GM19463 (cell line): ENCODE measurements around the gene DDI2.
"Not testable (repeated sequence)": the region's sequence is repeated elsewhere in the genome, so short reads cannot be mapped to it uniquely, and the experiment has no call there.

Experiments
- ATAC-seq: cut with Tn5 transposase; IDR thresholded peaks from one replicate; pipeline ENCODE4 v1.9.1; 2021; ENCODE audit warnings: mild to moderate bottlenecking, moderate library complexity; ENCODE audit not compliant: unreplicated experiment

DDI2 gene

DNA sequence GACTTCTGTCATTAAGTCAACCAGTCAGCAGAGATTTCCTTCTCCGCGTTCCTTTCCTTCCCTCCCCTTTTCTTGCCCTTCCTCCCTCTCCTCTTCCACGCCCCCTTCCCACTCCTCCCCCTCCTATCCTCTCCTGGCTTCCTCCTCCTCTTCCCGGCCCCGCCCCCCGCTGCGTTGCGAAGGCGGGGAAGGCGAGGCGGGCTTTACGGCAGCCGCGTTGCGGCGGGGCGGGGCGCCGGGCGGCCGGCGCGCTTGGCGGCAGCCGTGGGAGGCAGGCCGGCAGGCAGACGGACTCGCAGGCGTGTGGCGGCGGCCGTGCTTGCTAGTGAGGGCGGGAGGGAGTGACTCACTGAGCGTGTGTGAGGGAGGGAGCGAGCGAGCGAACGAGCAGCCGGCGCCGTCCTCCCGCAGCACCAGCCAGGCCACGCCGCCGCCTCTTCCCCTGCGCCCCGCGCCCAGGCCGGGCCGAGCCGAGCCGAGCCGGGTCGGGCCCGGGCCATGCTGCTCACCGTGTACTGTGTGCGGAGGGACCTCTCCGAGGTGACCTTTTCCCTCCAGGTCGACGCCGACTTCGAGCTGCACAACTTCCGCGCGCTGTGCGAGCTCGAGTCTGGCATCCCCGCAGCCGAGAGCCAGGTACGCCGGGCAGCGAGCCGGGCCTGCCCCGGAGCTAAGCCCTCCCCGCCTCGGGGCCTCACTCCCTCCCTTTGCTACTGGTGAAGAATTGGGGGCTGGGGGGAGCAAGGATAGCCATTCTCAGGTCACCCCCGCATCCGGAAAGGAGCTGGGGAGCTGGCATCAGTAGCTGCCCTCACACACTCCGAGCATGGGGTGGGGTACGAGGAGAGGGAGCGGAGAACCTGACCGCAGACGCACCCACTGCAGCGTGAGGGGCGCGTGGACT is at the start of gene DDI2:
Gene DDI2, plus strand, starts transcription at position 286 of the 904 bp plus-strand sequence. Its CDS starts 213 bp downstream, at position 499.
- ATAC-seq = peak; percentile 69

DNA sequence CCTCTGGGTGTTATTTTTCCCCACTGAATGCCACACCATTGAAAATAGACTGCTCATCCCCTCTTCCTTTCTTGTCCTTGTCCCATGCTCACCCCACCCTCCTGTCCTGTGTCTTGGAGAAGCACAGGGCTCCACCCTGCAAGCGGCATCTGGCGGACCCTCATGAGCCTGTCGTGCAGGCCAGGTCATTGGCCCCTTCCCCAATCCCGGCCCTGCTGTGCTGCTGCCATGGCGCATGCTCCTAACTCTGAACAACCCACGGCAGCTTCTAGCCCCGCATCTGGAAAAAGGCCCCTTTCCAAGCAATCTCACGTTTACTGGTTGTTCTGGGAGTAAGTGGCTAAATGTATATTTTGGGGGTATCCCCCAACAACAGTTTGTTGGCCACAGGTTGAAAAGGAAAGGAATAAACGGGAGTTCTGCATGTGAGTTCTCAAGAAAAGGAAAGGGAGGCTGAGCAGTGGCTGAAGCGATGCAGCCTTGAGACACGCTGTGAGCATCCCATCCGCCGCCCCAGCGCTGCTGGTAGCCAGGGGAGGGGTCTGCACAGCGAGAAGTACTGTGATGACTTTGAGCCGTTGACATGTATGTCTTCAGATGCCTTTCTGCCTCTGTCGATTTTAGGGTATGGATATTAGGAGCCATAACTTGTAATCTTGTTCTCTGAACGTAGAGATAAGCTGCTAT is 48.7 kb upstream of the DDI2 start:
- ATAC-seq = no peak

DNA sequence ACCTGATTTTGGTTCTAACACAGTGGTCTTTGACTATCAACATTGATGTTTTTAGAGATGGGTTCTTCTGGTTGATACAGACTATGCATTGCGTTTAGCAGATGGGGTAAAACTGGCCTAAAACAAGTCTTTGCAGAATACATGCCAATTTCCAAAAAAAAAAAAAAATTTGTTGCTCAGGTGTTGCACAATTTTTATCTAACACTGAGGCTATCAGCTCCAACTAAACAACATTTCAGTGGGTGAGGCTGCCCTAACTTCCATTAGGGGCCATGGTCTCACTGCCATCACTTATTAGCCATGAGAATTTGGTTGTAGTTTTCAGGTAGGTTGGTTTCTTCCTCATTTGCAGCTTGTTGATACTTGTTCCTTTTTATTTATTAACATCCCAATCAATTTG is 46.4 kb upstream of the DDI2 start:
- ATAC-seq = no peak

DNA sequence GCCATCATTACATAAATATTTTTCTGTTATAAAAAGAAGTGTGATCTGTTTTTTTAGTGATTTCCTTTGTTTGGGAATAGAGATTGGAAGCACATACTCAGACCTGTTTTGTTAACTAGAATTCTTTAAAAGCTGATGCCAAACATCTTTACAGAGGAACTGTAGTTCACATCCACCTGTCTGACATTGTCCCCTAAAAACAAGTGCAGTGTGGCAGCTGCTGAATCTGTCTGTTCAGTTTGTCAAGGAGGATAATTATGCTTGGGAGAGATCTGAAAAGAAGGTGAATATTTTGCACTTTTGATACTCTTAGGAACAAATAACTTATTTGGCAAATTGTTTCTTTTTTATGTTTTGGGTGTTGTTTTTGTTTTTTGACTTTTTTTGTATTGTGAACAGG is 46.0 kb upstream of the DDI2 start:
- no peak for ATAC-seq

DNA sequence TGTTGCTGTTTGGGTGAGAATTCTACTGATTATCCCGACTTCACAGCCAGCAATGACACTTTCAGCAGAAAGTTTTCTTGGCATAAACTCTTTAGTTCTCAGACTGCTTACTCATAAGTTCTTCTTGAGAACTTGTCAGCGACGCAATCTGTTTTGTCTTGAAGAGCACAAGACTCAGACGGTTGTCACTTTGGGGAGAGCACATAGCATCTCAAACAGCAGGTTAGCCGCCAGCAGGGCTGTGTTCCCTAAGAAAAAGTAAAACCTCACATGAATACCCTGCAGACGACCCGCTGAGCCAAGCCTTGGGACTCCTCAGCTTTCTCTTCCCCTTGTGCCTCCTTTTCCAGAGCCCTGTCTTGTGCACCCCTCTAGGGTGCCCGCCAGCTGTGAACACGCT is 43.8 kb upstream of the DDI2 start:
- no peak for ATAC-seq

DNA sequence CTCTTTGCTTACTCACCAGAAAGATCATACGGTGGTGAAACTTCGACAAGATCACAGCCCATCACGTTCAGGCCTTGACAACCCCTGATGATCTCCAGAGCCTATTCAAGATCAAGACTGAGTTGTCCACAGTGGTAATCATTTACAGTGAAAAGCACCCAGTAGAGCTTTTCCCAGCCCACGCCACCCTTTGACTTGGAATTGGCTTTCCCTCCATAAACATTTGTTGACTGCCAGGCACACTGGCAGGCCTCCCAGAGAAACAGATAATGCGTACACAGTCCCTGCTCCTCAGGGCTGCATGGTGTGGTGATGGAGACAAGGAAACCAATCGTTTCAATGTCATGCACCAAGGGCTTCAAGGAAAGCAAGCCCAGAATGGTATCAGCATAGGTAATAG is 42.5 kb upstream of the DDI2 start:
- ATAC-seq = no peak

DNA sequence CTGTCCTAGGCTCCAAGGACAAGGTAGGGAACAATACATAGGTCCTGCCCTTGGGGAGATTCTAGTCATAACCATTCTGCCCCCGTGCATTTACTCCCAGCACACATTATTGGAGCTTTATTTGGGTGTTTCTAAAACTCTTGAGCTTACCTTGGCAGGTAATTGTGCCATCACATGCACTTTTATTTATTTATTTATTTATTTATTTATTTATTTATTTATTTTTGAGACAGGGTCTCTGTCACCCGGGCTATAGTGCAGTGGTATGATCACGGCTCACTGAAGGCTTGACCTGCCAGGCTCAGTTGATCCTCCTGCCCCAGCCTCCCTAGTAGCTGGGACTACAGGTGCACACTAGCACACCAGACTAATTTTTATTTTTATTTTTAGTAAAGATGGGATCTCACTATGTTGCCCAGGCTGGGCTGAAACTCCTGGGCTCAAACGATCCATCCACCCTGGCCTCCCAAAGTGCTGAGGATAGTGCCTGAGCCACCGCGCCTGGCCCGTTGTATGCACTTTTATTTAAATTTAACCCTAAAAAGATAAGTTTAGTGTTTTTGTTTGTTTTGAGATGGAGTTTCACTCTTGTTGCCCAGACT is 41.6 kb upstream of the DDI2 start:
- no peak for ATAC-seq

DNA sequence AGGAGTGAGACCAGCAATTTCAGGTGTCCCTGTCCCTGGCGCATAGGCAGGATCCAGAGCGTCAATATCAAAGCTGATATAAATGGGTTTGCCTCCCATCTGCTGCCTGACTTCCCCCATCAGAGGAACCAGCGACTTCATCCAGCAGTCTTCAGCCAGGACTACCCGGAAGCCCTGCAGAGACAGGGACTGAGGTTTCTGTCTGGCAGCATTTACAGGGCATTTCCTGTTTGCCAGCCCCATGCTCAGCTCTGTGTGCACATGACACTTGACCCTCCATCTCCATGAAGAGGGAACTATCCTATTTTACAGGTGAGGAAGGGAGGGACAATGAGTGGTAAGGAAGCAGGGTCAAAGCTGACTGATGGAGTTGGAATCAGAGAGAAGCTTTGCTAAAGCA is 39.6 kb upstream of the DDI2 start:
- no peak for ATAC-seq

DNA sequence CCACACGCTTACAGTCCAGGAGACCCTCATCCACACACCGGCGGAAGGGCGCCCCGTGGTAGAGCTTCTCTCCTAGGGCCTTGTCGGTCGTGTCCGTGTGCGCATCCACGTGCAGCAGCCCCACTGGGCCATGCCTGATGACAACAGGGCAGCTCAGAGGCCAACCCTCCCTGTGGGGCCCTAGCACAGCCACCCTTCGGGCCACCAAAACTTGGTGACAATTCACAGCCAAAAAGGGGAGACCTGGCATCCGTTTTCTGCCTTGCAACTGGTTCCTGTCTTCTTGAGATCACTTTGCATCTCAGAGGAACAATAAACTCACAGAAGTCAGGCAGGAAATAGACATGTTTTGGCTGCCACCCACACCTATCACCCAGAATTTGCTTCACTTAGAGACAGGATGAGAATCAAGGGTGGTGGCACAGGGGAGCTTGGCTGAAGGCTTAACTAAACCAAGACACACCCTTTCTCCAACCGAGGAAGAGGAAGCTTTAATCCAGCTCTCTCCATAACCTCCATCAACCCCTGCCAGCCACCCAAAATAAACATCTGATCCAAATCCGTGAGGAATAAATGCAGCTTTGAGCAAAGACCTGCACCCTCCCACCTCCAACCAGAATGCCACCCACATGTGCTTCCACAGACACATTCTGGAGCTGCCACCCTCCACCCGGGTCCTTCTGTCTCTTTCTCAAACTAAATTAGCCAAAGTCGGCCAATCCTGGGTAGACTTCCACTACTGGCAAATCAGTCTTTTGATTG is 38.2 kb upstream of the DDI2 start:
- ATAC-seq = peak; percentile 19

DNA sequence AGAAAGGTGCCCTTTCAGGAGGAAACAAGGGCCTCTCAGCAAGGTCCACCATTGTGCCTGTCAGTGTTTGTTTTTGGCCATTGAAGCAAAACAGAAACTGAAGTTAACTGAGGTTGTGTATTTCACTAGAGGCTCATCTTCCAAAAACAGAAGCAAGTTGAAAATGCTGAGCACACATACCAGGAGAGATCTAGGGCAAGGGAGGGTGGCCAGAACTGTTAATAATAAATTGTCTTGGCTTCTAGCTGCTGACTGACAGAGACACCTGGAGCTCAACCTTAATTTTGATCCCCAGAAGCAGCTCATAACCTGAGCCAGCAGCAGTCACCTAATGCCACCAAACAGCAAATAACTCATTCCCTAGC is 37.6 kb upstream of the DDI2 start:
- ATAC-seq = peak; percentile 69

DNA sequence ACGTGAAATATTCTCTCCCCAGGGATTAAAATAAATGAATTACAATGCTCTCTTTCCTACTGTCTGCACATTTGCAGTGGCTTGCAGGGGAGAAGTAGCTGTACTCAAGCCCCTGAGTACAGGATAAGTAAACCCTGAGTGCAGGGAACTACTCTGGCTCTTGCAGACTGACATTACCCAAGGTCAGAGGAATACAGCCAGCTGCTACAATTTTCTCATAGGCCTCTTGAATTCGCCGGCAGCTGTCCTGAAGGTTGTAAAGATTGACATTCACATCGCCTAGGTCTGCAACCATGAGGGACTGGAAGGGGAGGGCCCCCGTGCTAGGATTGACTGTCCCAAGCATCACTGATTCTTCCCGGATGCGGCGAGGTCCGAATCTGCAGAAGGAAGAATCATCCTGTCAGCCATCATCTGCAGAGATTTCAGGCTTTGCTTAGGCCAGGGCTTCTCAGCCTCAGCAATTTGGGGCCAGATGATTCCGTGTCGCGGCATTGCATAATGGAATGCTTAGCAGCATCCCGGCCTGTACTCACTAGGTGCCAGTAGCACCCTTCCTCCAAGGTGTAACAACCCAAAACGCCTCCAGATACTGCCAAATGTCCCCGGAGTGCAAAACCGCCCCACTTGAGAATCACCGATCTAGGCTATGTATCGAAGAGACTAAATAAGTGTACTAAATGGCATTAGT is 34.1 kb upstream of the DDI2 start:
- no peak for ATAC-seq

DNA sequence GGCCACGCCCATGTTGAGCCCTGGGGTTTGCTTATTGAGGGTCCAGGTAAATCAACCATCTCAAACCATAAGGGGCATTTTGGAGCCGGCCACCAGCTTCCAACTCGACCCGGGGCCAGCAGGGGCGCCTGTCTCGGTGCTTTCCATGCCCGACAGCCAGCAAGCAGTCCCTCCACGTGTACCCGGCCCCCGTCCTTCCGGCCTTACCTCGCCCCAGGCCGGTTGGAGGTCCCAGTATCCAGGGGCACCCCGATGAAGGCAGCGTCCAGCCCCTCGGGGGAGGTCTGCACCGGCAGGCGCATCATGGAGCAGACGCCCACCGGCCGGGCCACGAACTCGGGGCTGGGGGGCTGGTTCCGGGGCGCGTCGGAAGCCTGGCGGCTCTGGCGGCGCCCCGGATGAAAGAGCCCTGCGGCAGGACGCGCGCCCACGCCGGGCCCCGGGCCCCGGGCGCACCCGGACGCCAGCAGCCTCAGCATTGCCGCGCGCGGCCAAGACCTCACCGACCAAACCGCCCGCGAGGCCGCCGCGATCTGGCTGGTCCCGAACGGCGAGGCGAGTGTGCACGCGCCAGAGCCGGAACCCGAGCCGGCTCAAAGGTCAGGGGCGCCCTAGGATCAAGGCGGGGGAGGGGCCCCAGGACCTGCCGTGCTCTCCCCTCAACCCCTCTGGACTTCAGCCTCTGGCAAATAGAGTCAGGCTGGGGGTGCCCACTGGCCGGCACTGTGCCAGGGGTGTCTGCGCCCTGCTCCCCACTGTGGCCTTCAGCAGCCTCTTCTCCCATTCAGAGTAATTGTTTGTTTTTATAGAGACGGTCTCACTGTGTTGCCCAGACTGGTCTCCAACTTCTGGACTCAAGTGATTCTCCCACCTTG is 32.5 kb upstream of the DDI2 start, which contains the start of gene AGMAT:
Gene AGMAT, minus strand, starts transcription at position 563 of the 875 bp plus-strand sequence. Its CDS starts 84 bp downstream, at position 479.
- ATAC-seq = peak; percentile 58

DNA sequence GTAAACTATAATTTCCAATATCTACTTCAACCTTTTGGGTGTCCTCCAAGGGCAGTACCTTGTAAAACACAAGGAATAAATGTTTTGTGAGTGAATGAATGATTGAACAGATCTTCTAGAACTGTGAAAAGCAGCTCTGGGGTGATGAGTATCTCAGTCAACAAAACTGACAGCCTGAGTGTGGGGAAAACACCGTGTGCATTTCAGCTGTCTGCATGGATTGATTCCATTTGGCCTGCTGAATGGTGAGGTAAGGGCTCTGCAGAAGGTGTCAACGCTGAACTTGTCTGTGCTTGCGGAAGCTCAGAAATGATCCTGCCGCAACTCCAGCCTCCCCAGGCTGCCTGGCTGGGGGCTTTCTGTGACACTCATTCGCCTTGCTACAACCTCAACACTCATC is 25.0 kb upstream of the DDI2 start:
- no peak for ATAC-seq

DNA sequence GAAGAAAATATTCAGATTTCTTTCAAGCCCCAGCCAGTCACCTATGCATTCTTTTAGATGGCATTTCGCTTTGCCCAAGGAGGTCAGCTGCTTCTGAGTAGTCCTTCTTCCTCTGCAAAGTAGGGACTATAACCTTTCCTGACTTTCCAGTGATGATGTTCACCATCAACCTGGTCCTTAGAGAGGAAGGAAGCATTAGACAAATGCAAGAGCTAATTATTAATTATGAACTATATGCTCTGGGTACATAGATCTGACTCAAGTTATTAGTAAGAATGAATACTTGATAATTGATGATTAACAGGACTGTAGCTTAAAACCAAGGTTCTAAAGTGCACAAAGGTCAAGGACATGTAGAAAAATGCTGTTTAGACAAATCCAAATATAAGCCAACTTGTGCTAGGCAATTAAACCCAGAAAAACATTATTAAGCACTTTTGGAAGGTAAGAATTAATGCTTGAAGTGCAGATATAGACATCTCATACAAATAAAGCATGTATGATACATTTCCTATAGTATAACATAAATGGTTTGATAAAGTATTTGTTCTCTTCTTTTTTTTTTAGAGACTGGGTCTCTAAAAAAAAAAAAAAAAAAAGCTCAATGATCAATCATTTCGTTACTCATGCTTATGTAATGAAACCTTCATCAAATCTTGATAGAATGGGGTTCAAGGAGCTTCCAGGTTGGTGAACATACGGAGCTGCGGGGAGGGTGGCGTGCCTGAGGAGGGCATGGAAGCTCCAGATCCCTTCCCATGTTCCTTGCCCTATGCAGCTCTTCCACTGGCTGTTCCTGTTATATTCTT is 21.2 kb upstream of the DDI2 start:
- ATAC-seq = no peak

DNA sequence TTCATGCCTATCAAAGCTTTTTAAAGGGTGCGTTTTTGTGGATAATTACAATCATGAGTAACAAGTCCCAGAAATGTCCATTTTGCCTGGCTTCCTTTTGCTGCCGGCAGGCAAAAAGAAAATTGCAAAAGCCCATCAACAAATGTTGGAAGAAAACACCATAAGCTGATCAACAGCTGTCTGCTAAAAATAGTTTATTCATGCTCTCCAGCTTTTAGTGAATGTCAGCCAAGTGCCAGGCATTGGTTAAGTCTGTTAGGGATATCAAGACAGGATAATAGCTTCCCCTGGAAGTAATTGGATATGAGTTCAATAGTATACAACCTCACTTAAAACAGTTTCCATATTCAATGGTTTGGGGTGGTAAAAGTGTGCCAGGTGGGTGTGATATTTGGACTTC is 18.8 kb upstream of the DDI2 start:
- ATAC-seq = no peak

DNA sequence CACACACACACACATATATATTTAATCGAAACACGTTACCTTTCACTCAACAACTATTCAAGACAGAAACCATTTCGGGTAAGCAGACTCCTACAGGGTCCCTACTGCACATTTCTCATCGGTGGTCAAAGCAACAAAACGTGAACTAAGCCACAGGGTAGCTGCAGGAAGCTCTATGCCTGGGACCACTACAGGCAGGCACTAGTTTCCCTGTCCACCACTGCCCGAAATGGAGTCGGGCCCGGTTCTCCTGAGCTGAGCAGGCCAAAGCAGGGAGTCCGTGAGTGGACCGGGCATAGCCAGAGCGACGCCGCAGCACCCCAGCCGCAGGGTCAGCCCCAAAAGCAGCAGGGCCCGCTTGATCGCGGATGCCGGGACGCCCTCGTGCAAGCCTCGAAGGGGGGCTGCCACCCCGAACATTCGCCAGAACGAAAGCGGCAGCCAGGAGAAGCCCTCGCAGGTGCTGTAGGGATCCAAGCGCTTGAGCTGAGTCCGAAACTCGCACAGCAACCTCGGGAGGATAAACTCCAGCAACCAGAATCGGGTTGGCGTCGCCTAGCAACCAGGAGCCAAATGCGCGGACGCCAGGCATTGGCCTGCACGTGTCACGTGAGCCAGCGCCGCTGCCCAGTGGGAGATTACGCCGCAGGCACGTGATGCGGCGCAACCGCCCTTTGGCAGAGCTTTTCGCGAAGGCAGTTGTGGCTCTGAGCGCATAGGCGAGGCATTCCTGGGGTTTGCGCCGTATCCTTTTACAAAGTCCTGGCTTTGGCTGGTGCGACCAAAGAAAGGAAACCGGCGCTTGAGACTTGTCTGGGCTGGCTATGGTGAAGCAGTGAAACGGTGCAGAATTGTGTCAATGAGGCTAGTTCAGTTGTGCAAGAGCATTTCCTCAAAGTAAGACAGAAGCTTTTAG is 13.9 kb upstream of the DDI2 start:
- peak; percentile 94 for ATAC-seq

DNA sequence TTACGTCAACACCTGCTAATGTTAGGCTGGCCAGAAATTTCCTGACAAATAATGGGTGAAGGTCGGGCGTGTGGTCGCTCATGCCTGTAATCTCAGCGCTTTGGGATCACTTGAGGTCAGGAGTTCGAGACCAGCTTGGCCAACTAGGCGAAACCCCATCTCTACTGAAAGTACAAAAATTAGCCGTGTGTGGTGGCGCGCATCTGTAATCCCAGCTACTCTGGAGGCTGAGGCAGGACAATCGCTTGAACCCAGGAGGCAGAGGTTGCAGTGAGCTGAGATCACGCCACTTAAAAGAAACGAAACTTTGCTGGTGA is 13.3 kb upstream of the DDI2 start:
- ATAC-seq = not testable (repeated sequence)

DNA sequence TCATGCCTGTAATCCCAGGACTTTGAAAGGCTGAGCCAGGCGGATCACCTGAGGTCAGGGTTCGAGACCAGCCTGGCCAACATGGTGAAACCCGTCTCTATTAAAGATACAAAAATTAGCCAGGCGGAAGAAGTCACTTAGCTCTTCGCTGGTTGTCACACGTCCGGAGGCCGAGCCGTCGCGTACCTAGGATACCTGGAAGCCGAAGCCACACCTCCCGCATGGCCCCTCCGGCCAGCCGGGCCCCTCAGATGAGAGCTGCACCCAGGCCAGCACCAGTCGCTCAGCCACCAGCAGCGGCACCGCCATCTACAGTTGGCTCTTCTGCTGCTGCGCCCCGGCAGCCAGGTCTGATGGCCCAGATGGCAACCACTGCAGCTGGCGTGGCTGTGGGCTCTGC is 12.9 kb upstream of the DDI2 start:
- not testable (repeated sequence) for ATAC-seq
